ENCODE measurements around the gene ROR2.

The ROR2 gene

DNA sequence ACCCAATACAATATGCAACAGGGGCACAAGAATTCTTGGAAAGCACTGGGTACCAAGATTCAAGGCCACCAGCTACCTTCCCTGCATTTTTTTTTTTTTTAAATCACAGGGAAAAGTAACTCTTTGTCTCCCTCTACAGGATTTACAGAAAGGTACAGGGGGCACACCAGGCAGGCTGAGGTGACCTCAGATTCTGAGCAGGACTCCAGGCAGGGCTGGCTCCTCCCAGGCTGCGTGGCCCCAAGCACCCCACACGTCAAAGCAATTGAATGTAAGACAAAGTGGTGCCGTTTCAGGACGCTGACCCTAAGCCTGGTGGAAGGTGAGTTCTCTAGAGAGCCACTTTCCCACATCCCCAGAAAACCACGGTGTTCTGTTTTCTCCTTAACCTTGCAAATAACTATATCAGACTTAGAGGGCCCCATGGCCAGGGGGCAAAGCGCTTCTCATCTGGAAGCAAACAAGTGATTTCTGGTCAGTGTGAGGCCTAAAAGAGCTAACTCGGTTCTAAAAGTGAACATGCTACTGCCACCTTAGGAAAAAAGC is 222.6 kb downstream of the ROR2 start:
- H3K36me3 Mint-ChIP-seq (ENCODE audit: low read depth), result peaks cover 44% of the 10 kb centered on the region
- peak; percentile 76 to 83 (median 80) for TF ChIP-seq CTCF (IDR thresholded peaks at IDR 0.05; ENCODE audit: unreplicated experiment in 3 of 3)
- H3K4me3 Mint-ChIP-seq, result no peak overlapping the region
- H3K27ac Mint-ChIP-seq, result no peak overlapping the region
- H3K9me3 Mint-ChIP-seq, result no peaks in the 10 kb centered on the region
- H3K27me3 Mint-ChIP-seq (ENCODE audit: low read depth), result no peaks in the 10 kb centered on the region
- no peaks in the 10 kb centered on the region for H3K4me1 Mint-ChIP-seq

DNA sequence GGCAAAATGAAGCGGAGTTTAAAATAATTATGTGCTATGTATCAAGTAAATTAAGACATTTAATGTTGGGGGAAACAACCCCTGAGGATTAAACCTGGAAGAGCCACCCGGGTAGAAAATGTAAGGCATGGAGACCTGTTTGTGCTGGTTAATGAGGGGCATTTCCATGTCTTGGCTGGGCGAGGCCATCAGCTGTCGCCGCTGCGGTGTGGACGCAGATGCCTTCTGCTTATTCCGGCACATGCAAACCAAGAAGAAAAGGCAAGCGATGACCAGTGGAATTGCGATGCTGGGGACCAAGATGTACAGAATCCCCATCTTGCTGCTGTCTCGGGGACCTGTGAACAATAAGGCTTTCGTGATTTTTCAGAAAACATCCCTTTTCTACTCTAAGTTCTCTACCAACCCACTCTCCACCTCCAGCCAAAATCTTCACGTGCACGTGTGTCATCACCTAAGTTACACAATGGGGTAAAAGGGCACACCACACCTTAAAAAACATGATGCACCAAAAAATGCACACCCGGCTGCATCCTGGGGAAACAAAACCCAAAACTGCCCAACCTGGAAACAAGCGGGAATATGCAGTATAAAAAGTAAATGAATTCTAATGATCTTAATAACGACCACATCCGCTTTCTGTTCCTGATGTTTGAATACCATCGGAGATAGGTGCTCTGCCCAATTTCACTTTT is 223.5 kb downstream of the ROR2 start:
- Mint-ChIP-seq H3K27me3 (ENCODE audit: low read depth) (no peaks in the 10 kb centered on the region), H3K4me1 (no peaks in the 10 kb centered on the region), H3K4me3 (no peak overlapping the region), H3K36me3 (ENCODE audit: low read depth) (peaks cover 46% of the 10 kb centered on the region), H3K27ac (no peak overlapping the region), H3K9me3 (no peaks in the 10 kb centered on the region)
- no peak for TF ChIP-seq CTCF (IDR thresholded peaks at IDR 0.05; ENCODE audit: unreplicated experiment in 3 of 3)

DNA sequence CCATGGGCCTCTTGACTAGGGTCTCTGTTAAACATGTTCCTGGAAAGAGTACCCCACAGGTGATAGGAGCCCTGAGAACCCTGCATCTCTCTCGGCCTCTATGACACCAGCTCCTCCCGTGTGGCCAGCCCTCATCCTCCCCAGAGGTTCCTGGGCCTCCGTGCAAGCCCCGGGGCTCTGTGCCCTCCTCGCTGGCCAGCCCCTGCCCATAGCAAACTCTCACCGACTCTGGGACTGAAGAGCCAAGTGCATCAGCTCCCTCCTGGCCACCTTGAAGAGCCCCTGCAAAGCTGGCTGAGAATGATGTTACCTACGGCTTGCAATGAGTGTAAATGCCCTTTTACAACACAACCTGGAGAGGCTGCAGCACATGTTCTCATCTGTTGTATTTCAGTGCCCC is 224.4 kb downstream of the ROR2 start:
- no peak overlapping the region for H3K27ac Mint-ChIP-seq
- H3K27me3 Mint-ChIP-seq (ENCODE audit: low read depth), result no peaks in the 10 kb centered on the region
- TF ChIP-seq CTCF (IDR thresholded peaks at IDR 0.05; ENCODE audit: unreplicated experiment in 3 of 3), result no peak
- peaks cover 40% of the 10 kb centered on the region for H3K36me3 Mint-ChIP-seq (ENCODE audit: low read depth)
- H3K9me3 Mint-ChIP-seq, result no peaks in the 10 kb centered on the region
- no peak overlapping the region for H3K4me3 Mint-ChIP-seq
- H3K4me1 Mint-ChIP-seq, result no peaks in the 10 kb centered on the region

DNA sequence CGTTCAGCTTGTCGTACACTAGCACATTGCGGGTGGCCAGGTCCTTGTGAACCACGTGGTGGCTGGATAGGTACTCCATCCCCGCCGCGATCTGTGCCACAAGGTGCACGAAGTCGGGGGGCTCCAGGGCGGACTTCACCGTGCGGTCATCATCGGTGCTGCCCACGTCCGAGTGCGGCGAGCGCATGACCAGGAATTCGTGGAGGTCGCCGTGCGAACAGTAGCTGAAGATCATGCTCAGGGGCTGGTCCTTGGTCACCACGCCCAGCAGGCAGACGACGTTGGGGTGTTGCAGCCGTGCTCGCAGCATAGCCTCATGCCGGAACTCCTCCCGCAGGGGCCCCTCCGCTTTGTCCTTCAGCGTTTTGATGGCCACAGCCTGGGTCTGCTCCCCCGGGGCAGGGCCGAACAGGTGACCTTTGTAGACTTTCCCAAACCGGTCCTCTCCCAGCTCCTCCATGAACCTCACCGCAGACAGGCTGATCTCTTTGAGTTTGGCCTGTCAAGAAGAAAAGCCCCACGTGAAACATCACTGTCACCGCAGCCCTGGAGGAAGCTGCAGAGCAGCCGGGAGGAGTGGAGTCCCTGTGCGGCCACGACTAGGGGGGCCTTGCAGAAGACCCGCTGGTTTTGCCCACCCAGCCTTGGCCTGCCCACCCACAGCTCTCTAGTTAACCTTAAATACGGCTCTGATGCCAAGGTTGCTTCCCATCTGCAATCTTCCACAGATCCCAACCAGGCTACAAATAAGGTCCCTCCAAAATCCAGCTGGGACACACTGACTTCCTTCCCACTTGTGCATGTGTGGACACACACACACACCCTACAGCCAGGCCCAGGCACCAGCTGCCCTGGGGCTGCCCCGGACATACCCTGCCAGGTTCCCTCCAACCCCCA is 225.2 kb downstream of the ROR2 start:
- Mint-ChIP-seq H3K4me1 (no peaks in the 10 kb centered on the region), H3K36me3 (ENCODE audit: low read depth) (peaks cover 35% of the 10 kb centered on the region), H3K27me3 (ENCODE audit: low read depth) (no peaks in the 10 kb centered on the region), H3K27ac (no peak overlapping the region), H3K4me3 (no peak overlapping the region), H3K9me3 (no peaks in the 10 kb centered on the region)
- TF ChIP-seq CTCF (IDR thresholded peaks at IDR 0.05; ENCODE audit: unreplicated experiment in 3 of 3), result no peak

GRCh38 chr9:91724068-91724440 is 226.0 kb downstream of the ROR2 start:
- TF ChIP-seq CTCF (IDR thresholded peaks at IDR 0.05; ENCODE audit: unreplicated experiment in 3 of 3), result no peak
- Mint-ChIP-seq H3K27ac (no peak overlapping the region), H3K4me1 (no peaks in the 10 kb centered on the region), H3K36me3 (ENCODE audit: low read depth) (peaks cover 32% of the 10 kb centered on the region), H3K9me3 (no peaks in the 10 kb centered on the region), H3K4me3 (no peak overlapping the region), H3K27me3 (ENCODE audit: low read depth) (no peaks in the 10 kb centered on the region)
